Osteoblast (primary cell): ENCODE results near the gene OBSL1. TPM values are rescaled to one million over a fixed set of nuclear protein-coding genes. Genes with fewer than 3 reads are reported as not detected.
A peak's percentile ranks its signal among the peaks of the same experiment; 100 is the strongest.

Source experiments
- DNase-seq: peaks from one replicate; pipeline ENCODE4 v3.0.0; 2011; ENCODE audit warnings: low spot score, mixed read lengths; ENCODE audit not compliant: insufficient read length; ENCODE audit errors: missing footprints
- H2AFZ ChIP-seq: 2 replicates; pipeline ENCODE4 v1.6.0; 2011; ENCODE audit warnings: mild to moderate bottlenecking, low read length
- H3K27ac ChIP-seq: 2 replicates; pipeline ENCODE4 v1.5.1; 2011; ENCODE audit warnings: mild to moderate bottlenecking, low read depth, low read length, moderate library complexity
- H3K27me3 ChIP-seq: 2 replicates; pipeline ENCODE4 v1.6.0; 2012; ENCODE audit warnings: mild to moderate bottlenecking, control low read depth, inconsistent platforms, low read length, moderate library complexity; ENCODE audit not compliant: insufficient read depth
- H3K36me3 ChIP-seq: 2 replicates; pipeline ENCODE4 v1.5.1; 2011; ENCODE audit warnings: mild to moderate bottlenecking, low read length, control low read depth, moderate library complexity; ENCODE audit not compliant: insufficient read depth
- H3K4me1 ChIP-seq: 2 replicates; pipeline ENCODE4 v1.5.1; 2011; ENCODE audit warnings: mild to moderate bottlenecking, low read length, control low read depth, moderate library complexity; ENCODE audit not compliant: insufficient read depth
- H3K4me2 ChIP-seq: 2 replicates; pipeline ENCODE4 v1.6.0; 2011; ENCODE audit warnings: mild to moderate bottlenecking, low read length; ENCODE audit not compliant: insufficient read depth
- H3K4me3 ChIP-seq: fragments of 200-600 bp; sonication (generic); 3 replicates; pipeline ENCODE4 v1.5.1; 2012; ENCODE audit warnings: mild to moderate bottlenecking, low read length, inconsistent platforms; ENCODE audit not compliant: insufficient read depth
- H3K79me2 ChIP-seq: 2 replicates; pipeline ENCODE4 v1.6.0; 2012; ENCODE audit warnings: mild to moderate bottlenecking, low read length, control low read depth, inconsistent platforms; ENCODE audit not compliant: insufficient read depth
- H3K9me3 ChIP-seq: 2 replicates; pipeline ENCODE4 v1.5.1; 2011; ENCODE audit warnings: low read depth, low read length, control low read depth
- H4K20me1 ChIP-seq: 2 replicates; pipeline ENCODE4 v1.6.0; 2012; ENCODE audit warnings: mild to moderate bottlenecking, low read length, control low read depth; ENCODE audit not compliant: insufficient read depth
- CTCF ChIP-seq: IDR thresholded peaks from 2 replicates; pipeline ENCODE4 v1.5.1; 2011; ENCODE audit warnings: mild to moderate bottlenecking, low read depth, low read length, moderate library complexity; ENCODE audit errors: extremely low read depth
- total RNA-seq: library from RNA; depleted of rRNA; stranded (reverse); fragments of >200 nt; gene quantifications from 2 replicates; pipeline ENCODE4 v1.2.3, GENCODE V29; 2012

The OBSL1 gene
- 60.4 and 65.9 TPM in 2 replicates for total RNA-seq

DNA sequence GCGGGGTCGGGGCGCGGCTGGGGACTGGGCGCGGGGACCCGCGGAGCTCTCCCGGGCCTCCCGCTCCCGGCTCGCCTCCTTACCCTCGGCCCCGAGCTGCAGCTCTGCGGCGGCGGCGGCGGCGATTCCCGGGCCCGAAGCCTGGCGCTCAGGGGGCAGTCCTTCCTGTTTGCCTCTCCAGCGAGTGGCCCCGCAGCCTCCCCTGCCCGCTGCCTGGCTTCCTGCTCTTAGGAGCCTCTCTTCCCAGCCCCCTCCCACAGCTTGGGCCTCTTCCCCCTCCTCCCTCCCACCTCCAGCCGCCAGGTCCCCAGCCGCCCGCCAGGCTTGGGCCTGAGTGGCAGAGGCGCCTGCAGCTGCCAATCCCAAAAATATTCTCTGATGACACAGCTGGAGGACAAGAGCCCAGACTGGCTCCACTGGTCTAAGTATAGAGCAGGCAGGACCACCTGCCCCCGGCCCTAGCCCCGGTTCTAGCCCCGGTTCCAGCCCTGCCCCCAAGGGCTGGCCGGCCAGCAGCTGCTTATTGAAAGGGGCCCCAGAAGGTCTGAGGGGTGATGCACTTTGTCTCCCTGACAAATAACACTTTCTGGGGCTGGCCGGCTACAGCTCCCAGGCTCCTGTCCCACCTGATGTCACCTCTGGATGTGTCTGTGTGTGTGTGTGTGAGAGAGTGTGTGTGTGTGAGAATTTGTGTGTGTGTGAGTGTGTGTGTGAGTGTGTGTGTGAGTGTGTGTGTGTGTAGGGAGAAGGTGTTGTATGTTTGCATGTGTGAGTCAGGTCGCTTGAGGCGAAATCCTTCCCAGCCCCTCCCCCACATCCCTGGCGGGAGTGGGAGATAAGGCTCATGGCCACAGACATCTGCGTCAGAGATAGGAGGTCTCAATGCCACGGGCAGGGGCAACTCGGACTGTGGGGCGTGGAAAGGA, at the start of gene OBSL1:
TSS of gene OBSL1 (minus strand) at position 229 of the 926 bp plus-strand sequence. CDS start 307 bp downstream, outside the sequence.
- peak; percentile 98 for DNase-seq
- Histone ChIP-seq H3K4me3 (peak within 1 kb of the TSS; percentile 78), H3K36me3 (peaks cover 10% of the 10 kb centered on the region), H3K9me3 (no peaks in the 10 kb centered on the region), H3K27me3 (peaks cover 15% of the 10 kb centered on the region), H2AFZ (peak within 1 kb of the TSS; percentile 63), H4K20me1 (peaks cover 9% of the 10 kb centered on the region), H3K4me1 (no peaks in the 10 kb centered on the region), H3K4me2 (peak within 1 kb of the TSS; percentile 81), H3K79me2 (peaks cover 4% of the 10 kb centered on the region), H3K27ac (no peak within 1 kb of the TSS)
- no peak for TF ChIP-seq CTCF

DNA sequence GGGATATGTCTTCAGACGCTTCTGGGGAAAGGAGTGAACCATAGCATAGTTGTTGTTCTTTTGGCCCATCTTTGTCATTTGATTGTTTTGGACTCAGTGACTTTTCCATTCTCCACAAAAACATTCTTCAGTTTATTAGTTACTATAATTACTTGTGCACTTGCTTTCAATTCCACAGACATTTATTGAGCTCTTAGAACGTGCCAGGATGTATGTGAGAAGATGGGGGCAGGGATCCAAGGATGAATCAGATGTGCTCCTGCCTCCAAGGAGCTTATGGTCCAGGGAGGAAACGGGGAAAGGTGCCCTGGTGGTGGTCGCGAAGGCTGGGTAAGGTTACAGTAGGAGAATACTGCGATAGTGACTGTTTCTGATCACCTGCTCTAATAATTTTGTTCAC, 49.2 kb upstream of the OBSL1 start:
- Histone ChIP-seq H3K27me3 (no peaks in the 10 kb centered on the region), H3K27ac (no peak overlapping the region), H4K20me1 (no peaks in the 10 kb centered on the region), H2AFZ (no peak overlapping the region), H3K36me3 (peaks cover 6% of the 10 kb centered on the region), H3K9me3 (no peaks in the 10 kb centered on the region), H3K4me3 (no peak overlapping the region), H3K4me2 (no peak overlapping the region), H3K4me1 (no peaks in the 10 kb centered on the region), H3K79me2 (no peaks in the 10 kb centered on the region)
- DNase-seq = peak; percentile 31
- no peak for TF ChIP-seq CTCF

DNA sequence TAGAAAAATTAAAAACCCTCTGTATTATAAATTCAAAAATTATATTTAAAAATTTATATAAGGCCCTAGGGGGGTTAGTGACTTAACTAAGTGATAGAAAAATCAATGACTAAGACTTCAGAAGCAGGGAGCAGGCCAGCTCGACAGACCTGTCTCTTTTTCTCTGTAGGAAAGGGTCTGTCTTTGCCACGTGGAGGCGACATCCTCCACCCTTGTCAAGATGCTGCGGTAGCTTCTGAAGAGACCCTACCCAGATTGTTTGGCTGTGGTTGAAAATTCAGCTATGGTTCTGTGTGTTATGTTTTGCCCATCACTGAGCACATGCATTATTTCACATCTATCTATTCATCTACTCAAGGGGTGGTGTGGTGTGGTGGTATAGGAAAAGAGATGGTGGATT, 47.9 kb upstream of the OBSL1 start:
- TF ChIP-seq CTCF = no peak
- Histone ChIP-seq H3K27ac (no peak overlapping the region), H4K20me1 (no peaks in the 10 kb centered on the region), H3K4me3 (no peak overlapping the region), H3K4me2 (no peak overlapping the region), H3K36me3 (peaks cover 9% of the 10 kb centered on the region), H2AFZ (no peak overlapping the region), H3K27me3 (no peaks in the 10 kb centered on the region), H3K79me2 (no peaks in the 10 kb centered on the region), H3K4me1 (no peaks in the 10 kb centered on the region), H3K9me3 (no peaks in the 10 kb centered on the region)
- peak; percentile 79 for DNase-seq

- Histone ChIP-seq H3K4me3 (no peak overlapping the region), H2AFZ (no peak overlapping the region), H3K4me1 (no peaks in the 10 kb centered on the region), H3K4me2 (no peak overlapping the region), H3K36me3 (peaks cover 9% of the 10 kb centered on the region), H3K9me3 (no peaks in the 10 kb centered on the region), H4K20me1 (no peaks in the 10 kb centered on the region), H3K79me2 (no peaks in the 10 kb centered on the region), H3K27me3 (no peaks in the 10 kb centered on the region), H3K27ac (no peak overlapping the region)
- DNase-seq = no peak
- TF ChIP-seq CTCF = no peak
Measured at GRCh38 chr2:219618733-219619122, 47.4 kb upstream of the OBSL1 start.
